ENCODE measurements around the gene PIK3CA.

- TF ChIP-seq CTCF (IDR thresholded peaks at IDR 0.05) (no peak), EP300 (IDR thresholded peaks at IDR 0.05; ENCODE audit: low read depth) (no peak), POLR2AphosphoS5 (IDR thresholded peaks at IDR 0.05) (no peak)
Measured at GRCh38 chr3:179174316-179174715, 26.2 kb downstream of the PIK3CA start.
